Endothelial cell of umbilical vein (primary cell): ENCODE measurements around the gene TLE1. TPM values are rescaled to one million over a fixed set of nuclear protein-coding genes. Genes with fewer than 3 reads are reported as not detected.

Experiments
- BruUV-seq: library from RNA; stranded (reverse); fragments of 400-500 nt; replicated peaks from 2 replicates; lab custom pipeline; 2021; lab: Mats Ljungman, UMichigan
- CTCF ChIA-PET: fragments of 300-600, 350-600 bp; sonication (Branson Sonifier 250); formaldehyde crosslinking; loops from one replicate; lab custom pipeline; 2021; ENCODE audit warnings: antibody characterized with exemption, inconsistent platforms; lab: Charles Lee
- POLR2A ChIA-PET: fragments of 300-600, 350-600 bp; sonication (Branson Sonifier 250); formaldehyde crosslinking; loops from one replicate; lab custom pipeline; 2021; ENCODE audit warnings: antibody characterized with exemption, inconsistent platforms; lab: Charles Lee
- DNase-seq: peaks from one replicate; pipeline ENCODE4 v3.0.0-alpha.2; 2011; ENCODE audit warnings: low read depth, low spot score
- FAIRE-seq: peaks from 2 replicates; lab custom pipeline; 2011; peaks lifted over from hg19 to GRCh38; lab: Jason Lieb, UNC
- H2AFZ ChIP-seq: 2 replicates; pipeline ENCODE4 v1.6.0; 2012; ENCODE audit warnings: low read depth, low read length, control low read depth, inconsistent platforms
- H3K27ac ChIP-seq: 2 replicates; pipeline ENCODE4 v1.5.1; 2011; ENCODE audit warnings: low read depth, mild to moderate bottlenecking, control low read depth, low read length, moderate library complexity; ENCODE audit not compliant: insufficient read depth
- H3K27me3 ChIP-seq, 2 experiments: 2 replicates each; pipeline versions ENCODE4 v1.6.0 to v1.6.1; 2011; ENCODE audit warnings: low read length in 2 of 2, mixed read lengths in 1 of 2; ENCODE audit not compliant: control insufficient read depth in 2 of 2, insufficient read depth in 2 of 2
- H3K36me3 ChIP-seq, 2 experiments: 2 replicates in 1 of 2; 3 replicates in 1 of 2; pipeline ENCODE4 v1.5.1; 2011; ENCODE audit warnings: low read length in 2 of 2, mild to moderate bottlenecking in 1 of 2, moderate library complexity in 1 of 2; ENCODE audit not compliant: control insufficient read depth in 2 of 2, insufficient read depth in 2 of 2; ENCODE audit errors: extremely low read depth in 1 of 2
- H3K4me1 ChIP-seq: 3 replicates; pipeline ENCODE4 v1.5.1; 2011; ENCODE audit warnings: mild to moderate bottlenecking, low read length; ENCODE audit not compliant: control insufficient read depth, insufficient read depth; ENCODE audit errors: extremely low read depth
- H3K4me2 ChIP-seq: 2 replicates; pipeline ENCODE4 v1.6.1; 2011; ENCODE audit warnings: low read length, control low read depth, mixed read lengths; ENCODE audit not compliant: insufficient read depth
- H3K4me3 ChIP-seq, 3 experiments: fragments of 200-600 bp in 1 of 3; sonication (generic), shearing (Covaris generic) in 1 of 3; replicated peaks in 1 of 3; 2 replicates each; pipeline ENCODE4 v1.5.1; 2011 to 2016; ENCODE audit warnings: control low read depth in 3 of 3, low read length in 3 of 3, mild to moderate bottlenecking in 2 of 3, inconsistent platforms in 1 of 3, low read depth in 1 of 3, moderate library complexity in 1 of 3; ENCODE audit not compliant: insufficient read depth in 1 of 3
- H3K79me2 ChIP-seq: 2 replicates; pipeline ENCODE4 v1.6.0; 2012; ENCODE audit warnings: low read length, inconsistent platforms; ENCODE audit not compliant: control insufficient read depth, insufficient read depth
- H3K9ac ChIP-seq: replicated peaks from 2 replicates; pipeline ENCODE3; 2011; ENCODE audit warnings: low read length, control low read depth; ENCODE audit not compliant: insufficient read depth; ENCODE audit errors: extremely low read depth
- H3K9me1 ChIP-seq: replicated peaks from 3 replicates; pipeline ENCODE4 v1.6.0; 2011; ENCODE audit warnings: mild to moderate bottlenecking, low read length; ENCODE audit not compliant: control insufficient read depth, insufficient read depth; ENCODE audit errors: extremely low read depth
- H3K9me3 ChIP-seq: replicated peaks from 2 replicates; pipeline ENCODE4 v1.5.1; 2012; ENCODE audit warnings: low read length, inconsistent platforms; ENCODE audit not compliant: control insufficient read depth, insufficient read depth
- H4K20me1 ChIP-seq: replicated peaks from 2 replicates; pipeline ENCODE3; 2011; ENCODE audit warnings: mild to moderate bottlenecking, low read length; ENCODE audit not compliant: control insufficient read depth, insufficient read depth; ENCODE audit errors: extremely low read depth
- CTCF ChIP-seq, 2 donors: IDR thresholded peaks; 1 replicate in 1 of 2; 2 replicates in 1 of 2; pipeline ENCODE4 v1.5.1; 2011; ENCODE audit warnings: low read length in 2 of 2, mild to moderate bottlenecking in 2 of 2, moderate library complexity in 2 of 2, control low read depth in 1 of 2, inconsistent platforms in 1 of 2, low read depth in 1 of 2; ENCODE audit not compliant: insufficient read depth in 1 of 2; ENCODE audit errors: extremely low read depth in 1 of 2
- EZH2 ChIP-seq: IDR thresholded peaks from 2 replicates; pipeline ENCODE4 v1.6.1; 2012; ENCODE audit warnings: borderline replicate concordance, low read depth, mild to moderate bottlenecking, moderate library complexity, low read length, inconsistent platforms; ENCODE audit not compliant: severe bottlenecking
- GATA2 ChIP-seq: IDR thresholded peaks from 2 replicates; pipeline ENCODE4 v1.7.0; 2011; ENCODE audit warnings: low read depth, mild to moderate bottlenecking, moderate library complexity, mixed read lengths, low read length; ENCODE audit not compliant: insufficient read length, insufficient read depth
- JUN ChIP-seq: IDR thresholded peaks from 2 replicates; pipeline ENCODE4 v1.6.1; 2011; ENCODE audit warnings: borderline replicate concordance, low read depth; ENCODE audit not compliant: insufficient read length, insufficient read depth
- MAX ChIP-seq: IDR thresholded peaks from 2 replicates; pipeline ENCODE4 v1.6.1; 2011; ENCODE audit not compliant: insufficient read depth, insufficient read length
- MYC ChIP-seq: IDR thresholded peaks from one replicate; pipeline ENCODE4 v1.6.1; 2011; ENCODE audit warnings: mild to moderate bottlenecking, low read depth, low read length
- POLR2A ChIP-seq: IDR thresholded peaks from 2 replicates; pipeline ENCODE4 v1.6.1; 2012; ENCODE audit warnings: low read depth, mild to moderate bottlenecking, control low read depth, low read length
- POLR2AphosphoS5 ChIP-seq: IDR thresholded peaks from 2 replicates; pipeline ENCODE4 v1.6.1; 2012; ENCODE audit warnings: low read depth, mild to moderate bottlenecking, control low read depth, low read length, moderate library complexity; ENCODE audit not compliant: insufficient read depth
- dilution Hi-C: fragments of 300-500 bp; cut with MboI; formaldehyde crosslinking; loops from one replicate; pipeline ENCODE4 v1.15.0; 2019; ENCODE audit warnings: low sequenced_read_pairs; ENCODE audit not compliant: extremely low pct_ligation_motif_present
- intact Hi-C: fragments of 100-400 bp; cut with micrococcal nuclease; formaldehyde crosslinking; loops from one replicate; pipeline ENCODE4 v1.10.0; 2022
- polyA plus RNA-seq, 4 experiments: library from polyadenylated mRNA; depleted of rRNA in 3 of 4; stranded (reverse) in 3 of 4; unstranded in 1 of 4; fragments of >200 nt; gene quantifications; 2 replicates each; pipeline versions ENCODE4 v1.2.1 to v1.2.3, GENCODE V29; 2011 to 2012; ENCODE audit warnings: missing spikeins in 1 of 4
- total RNA-seq: library from RNA; stranded (reverse); gene quantifications from 2 replicates; pipeline ENCODE4 v1.2.3, GENCODE V29; 2021

TLE1 gene
- total and polyA plus RNA-seq, 2 donors (not counting 3 experiments of a cell fraction or from before 2014, with no cell fraction given): 55.0 to 58.2 TPM

DNA sequence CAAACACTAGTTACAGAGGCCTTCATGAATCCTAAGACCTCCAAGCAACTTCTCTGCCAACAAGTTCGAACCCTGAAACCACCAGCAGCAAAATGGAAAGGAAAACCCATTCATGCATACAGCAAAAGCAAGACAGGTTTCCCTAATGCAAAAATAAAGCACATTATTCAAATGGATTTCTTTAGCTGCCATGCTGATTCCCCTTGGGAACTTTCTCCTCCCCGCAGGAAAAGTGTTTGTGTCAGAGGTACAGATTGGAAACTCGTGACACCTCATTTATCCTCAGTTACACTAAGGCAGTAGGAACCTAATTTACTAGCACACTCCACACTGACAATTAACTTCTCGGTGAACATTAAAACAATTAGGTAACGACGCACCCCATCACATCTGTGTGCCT is 63.4 kb downstream of the TLE1 start:
- dilution Hi-C loops: no loop called here
- FAIRE-seq: no peak

More for the DNA sequence above, 63.4 kb downstream of the TLE1 start:
- Histone ChIP-seq H4K20me1 (no peaks in the 10 kb centered on the region), H3K4me3 (no peak overlapping the region), H3K27me3 (no peaks in the 10 kb centered on the region), H2AFZ (no peak overlapping the region), H3K9ac (no peak overlapping the region), H3K9me3 (no peaks in the 10 kb centered on the region), H3K4me1 (no peaks in the 10 kb centered on the region), H3K9me1 (no peaks in the 10 kb centered on the region), H3K27ac (no peak overlapping the region), H3K79me2 (no peaks in the 10 kb centered on the region), H3K36me3 (peaks cover 2 to 5% of the 10 kb centered on the region in 2 experiments), H3K4me2 (no peak overlapping the region)
- ChIA-PET POLR2A (no interaction called here), CTCF (no interaction called here)
- DNase-seq: no peak
- TF ChIP-seq MAX (no peak), JUN (no peak), POLR2AphosphoS5 (no peak), GATA2 (no peak), MYC (no peak), EZH2 (no peak), CTCF (IDR thresholded peaks at IDR 0.05; ENCODE audit: extremely low read depth in 1 of 2, insufficient read depth in 1 of 2, low read depth in 1 of 2, low read length in 2 of 2) (no peak), POLR2A (no peak)
- no TSS peak for BruUV-seq
- intact Hi-C loops: no loop called here
